HepG2 (cell line): ENCODE data around the gene RPL34. TPM values are rescaled to one million over a fixed set of nuclear protein-coding genes. Genes with fewer than 3 reads are reported as not detected.

Source experiments
- GTF3A ChIP-seq: sonication (generic); formaldehyde crosslinking; conservative IDR thresholded peaks from 2 replicates; pipeline ENCODE4 v1.4.0; 2020; ENCODE audit warnings: mild to moderate bottlenecking, missing genetic modification reagents
- IRX3 ChIP-seq: sonication (generic); formaldehyde crosslinking; IDR thresholded peaks from 2 replicates; pipeline ENCODE4 v1.8.1; 2023; ENCODE audit warnings: mild to moderate bottlenecking, low read depth, missing genetic modification reagents, borderline replicate concordance
- ISX ChIP-seq: sonication (generic); formaldehyde crosslinking; conservative IDR thresholded peaks from 2 replicates; pipeline ENCODE4 v1.5.0; 2020; ENCODE audit warnings: missing genetic modification reagents
- KDM4B ChIP-seq: sonication (generic); formaldehyde crosslinking; IDR thresholded peaks from 2 replicates; pipeline ENCODE4 v1.4.0; 2020; ENCODE audit warnings: missing genetic modification reagents
- KLF12 ChIP-seq: sonication (generic); formaldehyde crosslinking; IDR thresholded peaks from 2 replicates; pipeline ENCODE4 v1.4.0; 2020; ENCODE audit warnings: missing genetic modification reagents, borderline replicate concordance
- NAIF1 ChIP-seq: sonication (generic); formaldehyde crosslinking; IDR thresholded peaks from 2 replicates; pipeline ENCODE4 v1.5.0; 2020; ENCODE audit warnings: mild to moderate bottlenecking, missing genetic modification reagents, borderline replicate concordance
- NFRKB ChIP-seq: fragments of 450-650 bp; IDR thresholded peaks from 2 replicates; pipeline ENCODE4 v1.6.1; 2017
- PHF5A ChIP-seq: IDR thresholded peaks from one replicate; pipeline ENCODE4 v1.6.1; 2018; ENCODE audit warnings: low read depth, missing genetic modification reagents; ENCODE audit not compliant: unreplicated experiment
- RAD21 ChIP-seq: fragments of 450-650 bp; formaldehyde crosslinking; IDR thresholded peaks from 2 replicates; pipeline ENCODE4 v1.5.0; 2020; ENCODE audit warnings: mild to moderate bottlenecking
- RARA ChIP-seq: IDR thresholded peaks from 2 replicates; pipeline ENCODE4 v1.6.1; 2016; ENCODE audit warnings: missing genetic modification reagents, missing compliant biosample characterization
- SOX13 ChIP-seq, 3 experiments: fragments of 450-650 bp in 1 of 3; sonication (generic) in 1 of 3; formaldehyde crosslinking in 1 of 3; IDR thresholded peaks in 2 of 3; conservative IDR thresholded peaks in 1 of 3; 2 replicates each; pipeline versions ENCODE4 v1.5.0 to v1.6.1; 2016 to 2020; ENCODE audit warnings: antibody characterized with exemption in 1 of 3, mild to moderate bottlenecking in 1 of 3, missing compliant biosample characterization in 1 of 3, missing genetic modification reagents in 1 of 3, moderate library complexity in 1 of 3
- TBL1XR1 ChIP-seq: fragments of 150-350 bp; IDR thresholded peaks from 2 replicates; pipeline ENCODE4 v1.6.1; 2014; ENCODE audit warnings: borderline replicate concordance, low read length; ENCODE audit not compliant: partially characterized antibody
- THYN1 ChIP-seq: sonication (generic); formaldehyde crosslinking; IDR thresholded peaks from 2 replicates; pipeline ENCODE4 v1.8.1; 2023; ENCODE audit warnings: low read depth, mild to moderate bottlenecking, moderate library complexity, missing genetic modification reagents, borderline replicate concordance
- TRIM24 ChIP-seq: sonication (generic); formaldehyde crosslinking; IDR thresholded peaks from 2 replicates; pipeline ENCODE4 v1.8.0; 2022; ENCODE audit warnings: mild to moderate bottlenecking, missing genetic modification reagents
- ZBTB8A ChIP-seq: sonication (generic); formaldehyde crosslinking; IDR thresholded peaks from 2 replicates; pipeline ENCODE4 v1.4.0; 2020; ENCODE audit warnings: mild to moderate bottlenecking, low read depth, missing genetic modification reagents, borderline replicate concordance
- ZNF225 ChIP-seq: sonication (generic); formaldehyde crosslinking; IDR thresholded peaks from 2 replicates; pipeline ENCODE4 v1.4.0; 2020; ENCODE audit warnings: mild to moderate bottlenecking, missing genetic modification reagents
- ZNF547 ChIP-seq: sonication (generic); formaldehyde crosslinking; IDR thresholded peaks from 2 replicates; pipeline ENCODE4 v1.5.1; 2020; ENCODE audit warnings: mild to moderate bottlenecking, missing genetic modification reagents
- ZNF549 ChIP-seq: sonication (generic); formaldehyde crosslinking; IDR thresholded peaks from 2 replicates; pipeline ENCODE4 v1.5.0; 2020; ENCODE audit warnings: missing genetic modification reagents
- ZNF552 ChIP-seq: sonication (generic); formaldehyde crosslinking; IDR thresholded peaks from 2 replicates; pipeline ENCODE4 v1.9.0; 2022; ENCODE audit warnings: missing genetic modification reagents, mild to moderate bottlenecking, borderline replicate concordance
- polyA plus RNA-seq, 8 experiments: library from polyadenylated mRNA; depleted of rRNA in 3 of 8; stranded (reverse) in 7 of 8; unstranded in 1 of 8; fragments of >200 nt; fragmentation: Illumina TruSeq in 4 of 8; extraction: Trizol in 4 of 8; gene quantifications; 2 replicates each; pipeline versions ENCODE4 v1.2.1 to v1.2.3, GENCODE V29; 2011 to 2016; ENCODE audit warnings: low read depth in 4 of 8, missing spikeins in 1 of 8, mixed read lengths in 1 of 8; ENCODE audit not compliant: insufficient read depth in 1 of 8
- total RNA-seq, 5 experiments: library from RNA; depleted of rRNA; stranded (reverse); fragments of >200 nt; fragmentation: Illumina TruSeq; extraction: Trizol; gene quantifications; 2 replicates each; pipeline ENCODE4 v1.2.3, GENCODE V29; 2016; ENCODE audit warnings: low read depth in 1 of 5
- TF ChIP-seq, protein P1 (sequence below): sonication (generic); formaldehyde crosslinking; IDR thresholded peaks from 2 replicates; pipeline ENCODE4 v1.9.0; 2021; ENCODE audit warnings: missing genetic modification reagents, mild to moderate bottlenecking, borderline replicate concordance
- TF ChIP-seq, protein P2 (sequence below): sonication (generic); formaldehyde crosslinking; IDR thresholded peaks from 2 replicates; pipeline ENCODE4 v1.4.0; 2020; ENCODE audit warnings: missing genetic modification reagents, borderline replicate concordance
- TF ChIP-seq, protein P3 (sequence below): conservative IDR thresholded peaks from 2 replicates; pipeline ENCODE4 v1.6.1; 2018; ENCODE audit warnings: missing genetic modification reagents
- TF ChIP-seq, protein P4 (sequence below): IDR thresholded peaks from 2 replicates; pipeline ENCODE4 v1.6.1; 2012; ENCODE audit warnings: low read length, improper control_type of control experiment

The RPL34 gene
- total and polyA plus RNA-seq, 2 of the 13 experiments (the other 11 are each of a cell fraction or from before 2014, with no cell fraction given) = 2,235 to 3,985 TPM

GRCh38 chr4:108592674-108592986 is 27.7 kb upstream of the RPL34 start (continued):
- TF ChIP-seq, protein P1, sequence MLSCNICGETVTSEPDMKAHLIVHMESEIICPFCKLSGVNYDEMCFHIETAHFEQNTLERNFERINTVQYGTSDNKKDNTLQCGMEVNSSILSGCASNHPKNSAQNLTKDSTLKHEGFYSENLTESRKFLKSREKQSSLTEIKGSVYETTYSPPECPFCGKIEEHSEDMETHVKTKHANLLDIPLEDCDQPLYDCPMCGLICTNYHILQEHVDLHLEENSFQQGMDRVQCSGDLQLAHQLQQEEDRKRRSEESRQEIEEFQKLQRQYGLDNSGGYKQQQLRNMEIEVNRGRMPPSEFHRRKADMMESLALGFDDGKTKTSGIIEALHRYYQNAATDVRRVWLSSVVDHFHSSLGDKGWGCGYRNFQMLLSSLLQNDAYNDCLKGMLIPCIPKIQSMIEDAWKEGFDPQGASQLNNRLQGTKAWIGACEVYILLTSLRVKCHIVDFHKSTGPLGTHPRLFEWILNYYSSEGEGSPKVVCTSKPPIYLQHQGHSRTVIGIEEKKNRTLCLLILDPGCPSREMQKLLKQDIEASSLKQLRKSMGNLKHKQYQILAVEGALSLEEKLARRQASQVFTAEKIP = no peak
- TF ChIP-seq, protein P2, sequence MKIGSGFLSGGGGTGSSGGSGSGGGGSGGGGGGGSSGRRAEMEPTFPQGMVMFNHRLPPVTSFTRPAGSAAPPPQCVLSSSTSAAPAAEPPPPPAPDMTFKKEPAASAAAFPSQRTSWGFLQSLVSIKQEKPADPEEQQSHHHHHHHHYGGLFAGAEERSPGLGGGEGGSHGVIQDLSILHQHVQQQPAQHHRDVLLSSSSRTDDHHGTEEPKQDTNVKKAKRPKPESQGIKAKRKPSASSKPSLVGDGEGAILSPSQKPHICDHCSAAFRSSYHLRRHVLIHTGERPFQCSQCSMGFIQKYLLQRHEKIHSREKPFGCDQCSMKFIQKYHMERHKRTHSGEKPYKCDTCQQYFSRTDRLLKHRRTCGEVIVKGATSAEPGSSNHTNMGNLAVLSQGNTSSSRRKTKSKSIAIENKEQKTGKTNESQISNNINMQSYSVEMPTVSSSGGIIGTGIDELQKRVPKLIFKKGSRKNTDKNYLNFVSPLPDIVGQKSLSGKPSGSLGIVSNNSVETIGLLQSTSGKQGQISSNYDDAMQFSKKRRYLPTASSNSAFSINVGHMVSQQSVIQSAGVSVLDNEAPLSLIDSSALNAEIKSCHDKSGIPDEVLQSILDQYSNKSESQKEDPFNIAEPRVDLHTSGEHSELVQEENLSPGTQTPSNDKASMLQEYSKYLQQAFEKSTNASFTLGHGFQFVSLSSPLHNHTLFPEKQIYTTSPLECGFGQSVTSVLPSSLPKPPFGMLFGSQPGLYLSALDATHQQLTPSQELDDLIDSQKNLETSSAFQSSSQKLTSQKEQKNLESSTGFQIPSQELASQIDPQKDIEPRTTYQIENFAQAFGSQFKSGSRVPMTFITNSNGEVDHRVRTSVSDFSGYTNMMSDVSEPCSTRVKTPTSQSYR = no peak
- TF ChIP-seq THYN1 (CRISPR knock-in tag) (no peak), SOX13 (IDR thresholded peaks at IDR 0.05) (no peak), SOX13 (CRISPR knock-in tag; conservative IDR thresholded peaks at IDR 0.05 in 1 of 2, IDR thresholded peaks at IDR 0.05 in 1 of 2) (peak in 1 of 2 experiments; percentile 51; a peak in 2 of 4 replicates), PHF5A (CRISPR knock-in tag) (no peak), ZNF552 (no peak), ZNF547 (no peak), KLF12 (CRISPR knock-in tag) (no peak), ZNF225 (CRISPR knock-in tag) (no peak), RAD21 (CRISPR knock-in tag) (no peak), TRIM24 (no peak), GTF3A (CRISPR knock-in tag) (no peak), IRX3 (CRISPR knock-in tag) (no peak), RARA (CRISPR knock-in tag) (peak; percentile 69), NFRKB (no peak), ZBTB8A (CRISPR knock-in tag) (no peak), ISX (CRISPR knock-in tag) (no peak), TBL1XR1 (no peak), ZNF549 (CRISPR knock-in tag) (no peak), KDM4B (CRISPR knock-in tag) (no peak), NAIF1 (CRISPR knock-in tag) (no peak)
- TF ChIP-seq, protein P3, sequence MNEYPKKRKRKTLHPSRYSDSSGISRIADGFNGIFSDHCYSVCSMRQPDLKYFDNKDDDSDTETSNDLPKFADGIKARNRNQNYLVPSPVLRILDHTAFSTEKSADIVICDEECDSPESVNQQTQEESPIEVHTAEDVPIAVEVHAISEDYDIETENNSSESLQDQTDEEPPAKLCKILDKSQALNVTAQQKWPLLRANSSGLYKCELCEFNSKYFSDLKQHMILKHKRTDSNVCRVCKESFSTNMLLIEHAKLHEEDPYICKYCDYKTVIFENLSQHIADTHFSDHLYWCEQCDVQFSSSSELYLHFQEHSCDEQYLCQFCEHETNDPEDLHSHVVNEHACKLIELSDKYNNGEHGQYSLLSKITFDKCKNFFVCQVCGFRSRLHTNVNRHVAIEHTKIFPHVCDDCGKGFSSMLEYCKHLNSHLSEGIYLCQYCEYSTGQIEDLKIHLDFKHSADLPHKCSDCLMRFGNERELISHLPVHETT = no peak
- TF ChIP-seq, protein P4, sequence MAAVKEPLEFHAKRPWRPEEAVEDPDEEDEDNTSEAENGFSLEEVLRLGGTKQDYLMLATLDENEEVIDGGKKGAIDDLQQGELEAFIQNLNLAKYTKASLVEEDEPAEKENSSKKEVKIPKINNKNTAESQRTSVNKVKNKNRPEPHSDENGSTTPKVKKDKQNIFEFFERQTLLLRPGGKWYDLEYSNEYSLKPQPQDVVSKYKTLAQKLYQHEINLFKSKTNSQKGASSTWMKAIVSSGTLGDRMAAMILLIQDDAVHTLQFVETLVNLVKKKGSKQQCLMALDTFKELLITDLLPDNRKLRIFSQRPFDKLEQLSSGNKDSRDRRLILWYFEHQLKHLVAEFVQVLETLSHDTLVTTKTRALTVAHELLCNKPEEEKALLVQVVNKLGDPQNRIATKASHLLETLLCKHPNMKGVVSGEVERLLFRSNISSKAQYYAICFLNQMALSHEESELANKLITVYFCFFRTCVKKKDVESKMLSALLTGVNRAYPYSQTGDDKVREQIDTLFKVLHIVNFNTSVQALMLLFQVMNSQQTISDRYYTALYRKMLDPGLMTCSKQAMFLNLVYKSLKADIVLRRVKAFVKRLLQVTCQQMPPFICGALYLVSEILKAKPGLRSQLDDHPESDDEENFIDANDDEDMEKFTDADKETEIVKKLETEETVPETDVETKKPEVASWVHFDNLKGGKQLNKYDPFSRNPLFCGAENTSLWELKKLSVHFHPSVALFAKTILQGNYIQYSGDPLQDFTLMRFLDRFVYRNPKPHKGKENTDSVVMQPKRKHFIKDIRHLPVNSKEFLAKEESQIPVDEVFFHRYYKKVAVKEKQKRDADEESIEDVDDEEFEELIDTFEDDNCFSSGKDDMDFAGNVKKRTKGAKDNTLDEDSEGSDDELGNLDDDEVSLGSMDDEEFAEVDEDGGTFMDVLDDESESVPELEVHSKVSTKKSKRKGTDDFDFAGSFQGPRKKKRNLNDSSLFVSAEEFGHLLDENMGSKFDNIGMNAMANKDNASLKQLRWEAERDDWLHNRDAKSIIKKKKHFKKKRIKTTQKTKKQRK = no peak
